HL-60 (cell line): ENCODE measurements around the gene MACROD2.

ENCODE experiments used
- DNase-seq, 2 experiments: peaks; one replicate each; pipeline ENCODE4 v3.0.0-alpha.2; 2010 to 2020; ENCODE audit warnings: low read depth in 1 of 2, low spot score in 1 of 2
- H3K27ac ChIP-seq: fragments of 250-450 bp; sonication (Bioruptor Pico); replicated peaks from 2 replicates; pipeline ENCODE4 v1.5.1; 2020; ENCODE audit warnings: mild to moderate bottlenecking, moderate library complexity
- H3K27me3 ChIP-seq: fragments of 250-450 bp; sonication (Bioruptor Pico); 2 replicates; pipeline ENCODE4 v1.5.1; 2021; ENCODE audit warnings: mild to moderate bottlenecking, moderate library complexity; ENCODE audit not compliant: insufficient read depth, poor library complexity, severe bottlenecking
- H3K4me3 ChIP-seq: replicated peaks from 2 replicates; pipeline ENCODE4 v1.5.1; 2011; ENCODE audit warnings: mild to moderate bottlenecking, control low read depth, low read length; ENCODE audit not compliant: insufficient read depth
- GABPA ChIP-seq: IDR thresholded peaks from 2 replicates; pipeline ENCODE4 v1.6.1; 2012; ENCODE audit warnings: low read depth
- POLR2AphosphoS5 ChIP-seq: IDR thresholded peaks from 2 replicates; pipeline ENCODE4 v1.6.1; 2012; ENCODE audit warnings: low read depth
- SPI1 ChIP-seq: IDR thresholded peaks from 2 replicates; pipeline ENCODE4 v1.6.1; 2012; ENCODE audit warnings: low read depth, mild to moderate bottlenecking, borderline replicate concordance
- TF ChIP-seq, protein P1 (sequence below): IDR thresholded peaks from one replicate; pipeline ENCODE4 v1.5.1; 2011; ENCODE audit warnings: low read length, control low read depth, inconsistent platforms; ENCODE audit not compliant: insufficient read depth
- TF ChIP-seq, protein P2 (sequence below): IDR thresholded peaks from 2 replicates; pipeline ENCODE4 v1.6.1; 2012; ENCODE audit warnings: low read depth; ENCODE audit not compliant: insufficient replicate concordance

MACROD2 gene

DNA sequence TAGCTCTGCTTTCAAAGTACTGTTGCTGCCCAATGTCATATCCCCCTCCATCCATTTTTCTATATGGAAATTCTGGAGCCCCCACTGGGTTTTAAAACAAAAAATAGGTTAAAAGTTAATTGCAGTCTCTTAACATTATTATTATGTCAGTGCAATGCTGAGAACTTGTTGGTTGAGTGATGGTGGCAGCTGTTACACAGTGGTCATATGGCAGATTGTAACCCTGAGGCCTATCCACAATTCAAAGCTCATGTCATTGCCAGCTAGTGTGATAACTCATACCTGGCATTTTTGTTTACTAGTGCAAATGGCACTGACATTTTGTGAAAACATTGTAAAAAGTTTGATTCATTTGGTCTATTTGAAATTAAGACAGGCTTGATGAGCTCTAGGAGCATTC lies 647.8 kb downstream of the MACROD2 start:
- no peak overlapping the region for H3K4me3 ChIP-seq
- H3K27me3 ChIP-seq, result no peaks in the 10 kb centered on the region
- TF ChIP-seq, protein P1, sequence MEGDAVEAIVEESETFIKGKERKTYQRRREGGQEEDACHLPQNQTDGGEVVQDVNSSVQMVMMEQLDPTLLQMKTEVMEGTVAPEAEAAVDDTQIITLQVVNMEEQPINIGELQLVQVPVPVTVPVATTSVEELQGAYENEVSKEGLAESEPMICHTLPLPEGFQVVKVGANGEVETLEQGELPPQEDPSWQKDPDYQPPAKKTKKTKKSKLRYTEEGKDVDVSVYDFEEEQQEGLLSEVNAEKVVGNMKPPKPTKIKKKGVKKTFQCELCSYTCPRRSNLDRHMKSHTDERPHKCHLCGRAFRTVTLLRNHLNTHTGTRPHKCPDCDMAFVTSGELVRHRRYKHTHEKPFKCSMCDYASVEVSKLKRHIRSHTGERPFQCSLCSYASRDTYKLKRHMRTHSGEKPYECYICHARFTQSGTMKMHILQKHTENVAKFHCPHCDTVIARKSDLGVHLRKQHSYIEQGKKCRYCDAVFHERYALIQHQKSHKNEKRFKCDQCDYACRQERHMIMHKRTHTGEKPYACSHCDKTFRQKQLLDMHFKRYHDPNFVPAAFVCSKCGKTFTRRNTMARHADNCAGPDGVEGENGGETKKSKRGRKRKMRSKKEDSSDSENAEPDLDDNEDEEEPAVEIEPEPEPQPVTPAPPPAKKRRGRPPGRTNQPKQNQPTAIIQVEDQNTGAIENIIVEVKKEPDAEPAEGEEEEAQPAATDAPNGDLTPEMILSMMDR, result no peak
- H3K27ac ChIP-seq, result no peak overlapping the region
- DNase-seq, result no peak

DNA sequence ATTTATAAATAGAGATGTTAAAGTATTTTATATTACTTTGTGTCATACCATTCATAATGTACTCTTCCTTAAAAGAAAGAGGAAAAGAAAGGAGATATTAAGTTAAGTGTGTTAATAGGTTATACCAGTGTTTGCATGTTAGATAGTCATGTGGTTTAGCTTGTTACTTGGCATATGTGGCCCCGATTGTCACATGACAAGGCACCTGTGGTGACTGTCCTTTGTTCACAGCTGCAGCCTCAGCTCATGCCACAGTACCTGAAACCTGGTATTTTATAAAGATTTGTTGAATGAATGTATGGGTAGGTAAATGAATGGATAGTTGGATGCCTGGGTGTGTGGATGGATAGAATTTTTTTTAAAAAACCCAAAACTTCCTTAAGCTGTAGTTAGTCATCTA lies 648.2 kb downstream of the MACROD2 start:
- Histone ChIP-seq H3K4me3 (no peak overlapping the region), H3K27me3 (no peaks in the 10 kb centered on the region), H3K27ac (no peak overlapping the region)
- TF ChIP-seq SPI1 (no peak), POLR2AphosphoS5 (no peak), GABPA (no peak)
- TF ChIP-seq, protein P2, sequence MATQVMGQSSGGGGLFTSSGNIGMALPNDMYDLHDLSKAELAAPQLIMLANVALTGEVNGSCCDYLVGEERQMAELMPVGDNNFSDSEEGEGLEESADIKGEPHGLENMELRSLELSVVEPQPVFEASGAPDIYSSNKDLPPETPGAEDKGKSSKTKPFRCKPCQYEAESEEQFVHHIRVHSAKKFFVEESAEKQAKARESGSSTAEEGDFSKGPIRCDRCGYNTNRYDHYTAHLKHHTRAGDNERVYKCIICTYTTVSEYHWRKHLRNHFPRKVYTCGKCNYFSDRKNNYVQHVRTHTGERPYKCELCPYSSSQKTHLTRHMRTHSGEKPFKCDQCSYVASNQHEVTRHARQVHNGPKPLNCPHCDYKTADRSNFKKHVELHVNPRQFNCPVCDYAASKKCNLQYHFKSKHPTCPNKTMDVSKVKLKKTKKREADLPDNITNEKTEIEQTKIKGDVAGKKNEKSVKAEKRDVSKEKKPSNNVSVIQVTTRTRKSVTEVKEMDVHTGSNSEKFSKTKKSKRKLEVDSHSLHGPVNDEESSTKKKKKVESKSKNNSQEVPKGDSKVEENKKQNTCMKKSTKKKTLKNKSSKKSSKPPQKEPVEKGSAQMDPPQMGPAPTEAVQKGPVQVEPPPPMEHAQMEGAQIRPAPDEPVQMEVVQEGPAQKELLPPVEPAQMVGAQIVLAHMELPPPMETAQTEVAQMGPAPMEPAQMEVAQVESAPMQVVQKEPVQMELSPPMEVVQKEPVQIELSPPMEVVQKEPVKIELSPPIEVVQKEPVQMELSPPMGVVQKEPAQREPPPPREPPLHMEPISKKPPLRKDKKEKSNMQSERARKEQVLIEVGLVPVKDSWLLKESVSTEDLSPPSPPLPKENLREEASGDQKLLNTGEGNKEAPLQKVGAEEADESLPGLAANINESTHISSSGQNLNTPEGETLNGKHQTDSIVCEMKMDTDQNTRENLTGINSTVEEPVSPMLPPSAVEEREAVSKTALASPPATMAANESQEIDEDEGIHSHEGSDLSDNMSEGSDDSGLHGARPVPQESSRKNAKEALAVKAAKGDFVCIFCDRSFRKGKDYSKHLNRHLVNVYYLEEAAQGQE, result no peak
- TF ChIP-seq, protein P1, result no peak
- DNase-seq, result no peak

DNA sequence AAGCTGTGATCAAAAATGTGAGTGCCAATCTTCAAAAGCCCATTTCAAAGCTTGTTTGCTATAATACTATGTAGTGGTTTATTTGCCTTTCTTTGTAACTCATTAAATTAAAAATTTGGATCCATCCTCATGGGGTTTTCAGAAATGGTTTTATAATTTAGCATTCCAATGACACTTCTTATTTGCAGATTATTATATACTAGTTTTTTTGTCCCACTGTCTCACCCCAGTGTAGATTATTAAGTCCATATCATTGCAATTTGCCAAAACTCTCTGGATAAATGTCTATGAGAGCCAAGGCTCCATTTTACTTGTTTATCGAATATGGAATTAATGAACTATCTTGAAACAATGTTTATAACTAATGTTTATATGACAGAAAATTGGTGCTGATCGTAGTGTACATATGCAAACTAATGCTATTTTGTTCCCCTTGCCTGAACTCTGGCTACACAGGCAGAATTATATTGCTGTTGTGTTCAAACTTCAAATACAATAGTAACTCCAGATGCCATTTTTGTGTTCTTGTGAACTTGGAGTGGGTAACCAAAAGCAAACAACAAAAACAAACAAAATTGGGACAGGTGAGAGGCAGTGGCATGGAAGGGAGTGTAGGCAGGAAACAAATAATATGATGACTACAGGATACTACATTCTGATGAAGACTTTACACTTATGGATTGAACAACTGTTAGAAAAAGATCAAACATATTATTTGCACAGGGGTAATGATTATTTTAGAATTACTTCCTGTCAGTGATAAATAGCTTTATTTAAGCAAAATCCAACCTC lies 649.2 kb downstream of the MACROD2 start:
- Histone ChIP-seq H3K4me3 (no peak overlapping the region), H3K27me3 (no peaks in the 10 kb centered on the region), H3K27ac (no peak overlapping the region)
- TF ChIP-seq SPI1 (no peak), GABPA (no peak)
- no peak for DNase-seq

DNA sequence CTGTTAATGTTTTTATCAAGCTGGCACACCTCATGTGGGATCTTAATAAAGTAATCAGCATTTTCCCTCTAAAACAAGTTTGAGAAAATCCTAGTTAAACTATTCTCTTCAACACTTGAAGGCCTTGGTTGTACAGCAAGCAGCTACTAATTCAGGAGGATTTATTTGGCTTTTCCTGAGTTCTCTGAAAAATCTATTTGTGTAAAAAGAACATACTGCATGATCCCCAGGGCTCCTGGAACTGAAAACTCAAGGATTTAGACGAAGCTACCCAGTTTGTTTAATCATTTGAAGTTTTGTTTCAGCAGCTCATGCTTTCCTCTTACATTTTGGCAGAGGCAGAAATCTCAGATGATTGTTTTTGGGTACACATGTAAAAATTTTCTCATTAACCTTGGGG lies 651.7 kb downstream of the MACROD2 start:
- no peaks in the 10 kb centered on the region for H3K27me3 ChIP-seq
- TF ChIP-seq SPI1 (no peak), GABPA (no peak), POLR2AphosphoS5 (no peak)
- TF ChIP-seq, protein P2, result no peak
- TF ChIP-seq, protein P1, result no peak
- H3K4me3 ChIP-seq, result no peak overlapping the region
- H3K27ac ChIP-seq, result no peak overlapping the region
- no peak for DNase-seq
